B cell (primary cell): ENCODE data around the gene URAD. TPM values are rescaled to one million over a fixed set of nuclear protein-coding genes. Genes with fewer than 3 reads are reported as not detected.

Experiments
- ATAC-seq: fragments of 200-7000 bp; cut with Tn5 transposase; one replicate; pipeline ENCODE4 v1.10.0; 2021; ENCODE audit warnings: low read depth, mild to moderate bottlenecking, moderate number of reproducible peaks, moderate library complexity
- CTCF ChIA-PET: fragments of 350-600 bp; sonication (Branson Sonifier 250); formaldehyde crosslinking; loops from one replicate; lab custom pipeline; 2021; ENCODE audit warnings: antibody characterized with exemption, inconsistent platforms; lab: Charles Lee
- POLR2A ChIA-PET: fragments of 350-600 bp; sonication (Branson Sonifier 250); formaldehyde crosslinking; loops from one replicate; lab custom pipeline; 2021; ENCODE audit warnings: antibody characterized with exemption; lab: Charles Lee
- DNase-seq: peaks from one replicate; pipeline ENCODE4 v3.0.0; 2013
- H2AFZ ChIP-seq: 2 replicates; pipeline ENCODE4 v1.6.1; 2012; ENCODE audit warnings: mild to moderate bottlenecking, low read depth, low read length; ENCODE audit not compliant: insufficient read depth, poor library complexity, severe bottlenecking
- H3K27ac ChIP-seq, 2 donors: 1 replicate in 1 of 2; 2 replicates in 1 of 2; pipeline ENCODE4 v1.5.1; 2012 to 2013; ENCODE audit warnings: low read length in 2 of 2, mild to moderate bottlenecking in 2 of 2, moderate library complexity in 1 of 2
- H3K27me3 ChIP-seq, 4 experiments: fragments of 200-600 bp in 1 of 4; sonication (generic) in 1 of 4; replicated peaks in 1 of 4; 1 replicate in 2 of 4; 2 replicates in 2 of 4; pipeline versions ENCODE4 v1.6.1 to v1.7.0; 2013 to 2016; ENCODE audit warnings: low read length in 3 of 4, mild to moderate bottlenecking in 2 of 4, mixed read lengths in 1 of 4, moderate library complexity in 1 of 4; ENCODE audit not compliant: insufficient read depth in 4 of 4, control insufficient read depth in 3 of 4; ENCODE audit errors: control extremely low read depth in 1 of 4
- H3K36me3 ChIP-seq, 2 experiments: replicated peaks in 1 of 2; 1 replicate in 1 of 2; 2 replicates in 1 of 2; pipeline versions ENCODE4 v1.6.1 to v1.7.1; 2013; ENCODE audit warnings: low read length in 1 of 2; ENCODE audit not compliant: insufficient read depth in 2 of 2, control insufficient read depth in 1 of 2; ENCODE audit errors: control extremely low read depth in 1 of 2, extremely low read depth in 1 of 2
- H3K4me1 ChIP-seq, 2 donors: fragments of 200-600 bp in 1 of 2; sonication (generic) in 1 of 2; 1 replicate in 1 of 2; 2 replicates in 1 of 2; pipeline versions ENCODE4 v1.5.1 to v1.6.1; 2013 to 2017; ENCODE audit warnings: low read length in 2 of 2; ENCODE audit not compliant: control insufficient read depth in 2 of 2, insufficient read depth in 2 of 2
- H3K4me2 ChIP-seq: replicated peaks from 2 replicates; pipeline ENCODE3; 2012; ENCODE audit warnings: mild to moderate bottlenecking, low read depth, low read length; ENCODE audit not compliant: poor library complexity, severe bottlenecking
- H3K4me3 ChIP-seq, 5 experiments: fragments of 200-600 bp in 1 of 5; sonication (generic) in 1 of 5; 1 replicate in 3 of 5; 2 replicates in 2 of 5; pipeline versions ENCODE4 v1.5.1 to v1.7.0; 2011 to 2016; ENCODE audit warnings: low read length in 4 of 5, mild to moderate bottlenecking in 4 of 5, low read depth in 2 of 5, control low read depth in 1 of 5, moderate library complexity in 1 of 5; ENCODE audit not compliant: insufficient read depth in 1 of 5; ENCODE audit errors: control extremely low read depth in 1 of 5, extremely low read depth in 1 of 5
- H3K79me2 ChIP-seq: fragments of 200-600 bp; sonication (generic); one replicate; pipeline ENCODE4 v1.6.0; 2016; ENCODE audit warnings: low read length; ENCODE audit not compliant: control insufficient read depth, insufficient read depth
- H3K9ac ChIP-seq: fragments of 200-600 bp; sonication (generic); 2 replicates; pipeline ENCODE4 v1.6.1; 2017; ENCODE audit warnings: mild to moderate bottlenecking, low read length, moderate library complexity
- H3K9me3 ChIP-seq, 3 donors: one replicate each; pipeline versions ENCODE4 v1.6.1 to v1.7.1; 2013; ENCODE audit warnings: low read length in 2 of 3; ENCODE audit not compliant: control insufficient read depth in 2 of 3, insufficient read depth in 1 of 3; ENCODE audit errors: control extremely low read depth in 1 of 3
- H4K20me1 ChIP-seq: 2 replicates; pipeline ENCODE4 v1.6.0; 2012; ENCODE audit warnings: mild to moderate bottlenecking, low read length; ENCODE audit not compliant: insufficient read depth, control insufficient read depth, poor library complexity, severe bottlenecking
- H3K27ac Mint-ChIP-seq: one replicate; pipeline ENCODE4 v1.8.0; 2021; ENCODE audit warnings: mixed read lengths
- H3K27me3 Mint-ChIP-seq: one replicate; pipeline ENCODE4 v1.8.0; 2021; ENCODE audit warnings: mixed read lengths
- H3K4me1 Mint-ChIP-seq: one replicate; pipeline ENCODE4 v1.8.0; 2021; ENCODE audit warnings: mixed read lengths
- H3K4me3 Mint-ChIP-seq: one replicate; pipeline ENCODE4 v1.8.0; 2021; ENCODE audit warnings: mixed read lengths
- H3K9me3 Mint-ChIP-seq: one replicate; pipeline ENCODE4 v1.8.0; 2022; ENCODE audit warnings: mixed read lengths; ENCODE audit not compliant: insufficient read depth
- CTCF ChIP-seq: fragments of 200-600 bp; IDR thresholded peaks from one replicate; pipeline ENCODE4 v1.8.0; 2022; ENCODE audit warnings: antibody characterized with exemption, mild to moderate bottlenecking
- EZH2 ChIP-seq: IDR thresholded peaks from 2 replicates; pipeline ENCODE4 v1.6.1; 2012; ENCODE audit warnings: borderline replicate concordance, low read depth, mild to moderate bottlenecking, moderate library complexity, low read length; ENCODE audit not compliant: insufficient read depth, poor library complexity, severe bottlenecking
- WGBS: methylation state at CpG from one replicate; pipeline ENCODE4 v1.1.5; 2013; ENCODE audit warnings: missing lambda C conversion rate; ENCODE audit not compliant: insufficient coverage; 5-methylcytosine and 5-hydroxymethylcytosine counted together
- intact Hi-C: fragments of 100-400 bp; cut with micrococcal nuclease; formaldehyde crosslinking; loops from one replicate; pipeline ENCODE4 v1.10.0; 2022
- polyA plus RNA-seq: library from polyadenylated mRNA; depleted of rRNA; stranded (reverse); fragments of >200 nt; gene quantifications from 2 replicates; pipeline ENCODE4 v1.2.3, GENCODE V29; 2012
- total RNA-seq, 2 donors: library from RNA; stranded (reverse); fragments of 120-200 nt in 1 of 2; gene quantifications; 1 replicate in 1 of 2; 2 replicates in 1 of 2; pipeline versions ENCODE4 v1.2.3 to v1.2.4, GENCODE V29; 2013 to 2022

Gene URAD
- total and polyA plus RNA-seq, 2 donors (not counting 1 experiment from before 2014, with no cell fraction given): not detected

DNA sequence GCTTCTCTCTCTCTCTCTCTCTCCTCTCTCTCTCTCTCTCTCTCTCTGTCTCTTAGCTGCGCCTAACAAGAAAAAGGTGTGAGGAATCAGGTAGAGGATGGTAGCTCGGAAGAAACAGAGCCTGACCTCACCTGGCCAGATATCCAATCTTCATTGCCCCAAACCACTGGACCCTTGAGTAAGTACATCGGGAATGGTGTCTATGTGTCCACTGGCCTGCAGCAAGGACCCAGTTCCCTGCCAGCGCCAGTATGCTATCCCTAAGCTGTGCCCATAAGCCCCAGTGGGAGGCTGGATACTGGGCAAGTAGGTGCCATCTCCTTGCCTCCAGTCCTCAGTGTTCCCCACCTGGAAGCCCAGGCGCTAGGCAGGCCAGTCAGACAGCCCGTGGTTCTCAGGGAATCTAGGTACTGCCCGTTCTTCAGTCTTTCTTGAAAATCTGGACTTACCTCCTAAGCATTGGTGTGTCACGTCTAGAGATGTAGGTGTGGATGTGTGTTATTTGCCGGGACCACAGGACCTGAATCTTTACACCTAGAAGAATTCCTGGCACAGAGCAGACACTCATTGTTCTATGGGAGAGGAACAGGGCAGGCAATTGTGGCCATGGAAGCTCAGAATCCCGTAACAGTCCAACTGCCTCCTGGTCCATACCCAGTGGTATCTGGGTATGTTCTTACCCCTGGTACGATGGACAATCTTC is 7.3 kb downstream of the URAD start:
- Histone ChIP-seq H3K9me3 (peaks cover 0 to 7% (median 0%) of the 10 kb centered on the region in 3 donors), H2AFZ (peak overlapping the region; percentile 33), H3K4me1 (peaks cover 35 to 41% of the 10 kb centered on the region in 2 donors), H3K79me2 (no peaks in the 10 kb centered on the region), H4K20me1 (no peaks in the 10 kb centered on the region), H3K27ac (no peak overlapping the region), H3K4me2 (peak overlapping the region; percentile 66), H3K9ac (no peak overlapping the region), H3K27me3 (peaks cover 0 to 71% (median 51%) of the 10 kb centered on the region in 4 experiments), H3K36me3 (no peaks in the 10 kb centered on the region), H3K4me3 (no peak overlapping the region)
- WGBS: 77% methylated on average over 7 of the region's 11 CpGs
- ATAC-seq (no peak), DNase-seq (peak; percentile 26)
- Mint-ChIP-seq H3K27ac (no peak overlapping the region), H3K9me3 (no peaks in the 10 kb centered on the region), H3K4me3 (peak overlapping the region; percentile 81), H3K27me3 (peaks cover 66% of the 10 kb centered on the region), H3K4me1 (peaks cover 30% of the 10 kb centered on the region)
- ChIA-PET POLR2A (no interaction called here), CTCF (interaction anchor here (1.3 to 10.8 kb wide), 9 partner anchors 10 to 620 kb away, joined by 3 to 327 read pairs (median 4); no protein-coding TSS in a partner anchor)
- no peak for TF ChIP-seq EZH2
- TF ChIP-seq CTCF: no peak
- intact Hi-C loops: no loop called here
